GM21619 (cell line): ENCODE data around the gene CCDC175.
A peak's percentile ranks its signal among the peaks of the same experiment; 100 is the strongest.

Experiments used
- ATAC-seq: cut with Tn5 transposase; IDR thresholded peaks from one replicate; pipeline ENCODE4 v1.9.1; 2021; ENCODE audit not compliant: unreplicated experiment

Gene CCDC175

GRCh38 chr14:59576332-59577294 lies at the start of gene CCDC175:
Gene CCDC175, minus strand, starts transcription at chr14:59576812. Its CDS starts 37 bp downstream, at chr14:59576775.
- peak; percentile 98 for ATAC-seq

- no peak for ATAC-seq
These were observed 46.0 kb upstream of the CCDC175 start for GRCh38 chr14:59622631-59623030.

- ATAC-seq, result no peak
These were observed 42.4 kb upstream of the CCDC175 start for GRCh38 chr14:59619061-59619460.

GRCh38 chr14:59601056-59601455 lies 24.4 kb upstream of the CCDC175 start:
- ATAC-seq, result no peak

GRCh38 chr14:59600211-59600945 lies 23.8 kb upstream of the CCDC175 start:
- no peak for ATAC-seq

- ATAC-seq, result no peak
These were observed 18.5 kb upstream of the CCDC175 start for GRCh38 chr14:59595071-59595470.

- ATAC-seq, result no peak
These were observed 15.2 kb upstream of the CCDC175 start for GRCh38 chr14:59591641-59592370.

- no peak for ATAC-seq
These were observed 11.5 kb upstream of the CCDC175 start for GRCh38 chr14:59588101-59588500.

- ATAC-seq, result no peak
These were observed 9.4 kb upstream of the CCDC175 start for GRCh38 chr14:59585891-59586554.

- no peak for ATAC-seq
These were observed 7.1 kb upstream of the CCDC175 start for GRCh38 chr14:59583755-59584154.

- no peak for ATAC-seq
These were observed 6.4 kb upstream of the CCDC175 start for GRCh38 chr14:59582845-59583509.

GRCh38 chr14:59582161-59582560 lies 5.5 kb upstream of the CCDC175 start:
- ATAC-seq, result no peak

GRCh38 chr14:59580911-59581310 lies 4.3 kb upstream of the CCDC175 start:
- no peak for ATAC-seq

GRCh38 chr14:59570122-59570521 lies 6.5 kb downstream of the CCDC175 start:
- ATAC-seq, result no peak

- ATAC-seq, result no peak
These were observed 9.9 kb downstream of the CCDC175 start for GRCh38 chr14:59566725-59567124.

- ATAC-seq, result no peak
These were observed 10.3 kb downstream of the CCDC175 start for GRCh38 chr14:59566296-59566695.

- no peak for ATAC-seq
These were observed 11.5 kb downstream of the CCDC175 start for GRCh38 chr14:59565087-59565486.

- no peak for ATAC-seq
These were observed 12.2 kb downstream of the CCDC175 start for GRCh38 chr14:59564366-59564765.

GRCh38 chr14:59547310-59547709 lies 29.3 kb downstream of the CCDC175 start:
- ATAC-seq, result no peak

GRCh38 chr14:59543873-59544272 lies 32.7 kb downstream of the CCDC175 start:
- ATAC-seq, result no peak
